H1 (cell line): ENCODE results near the gene EPB41L4A. TPM values are rescaled to one million over a fixed set of nuclear protein-coding genes. Genes with fewer than 3 reads are reported as not detected.

Source experiments
- CTCF ChIA-PET: fragments of 300-600 bp; sonication (Branson Sonifier 250); formaldehyde crosslinking; loops from one replicate; lab custom pipeline; 2021; ENCODE audit not compliant: partially characterized antibody; lab: Charles Lee
- POLR2A ChIA-PET: fragments of 300-600 bp; sonication (Branson Sonifier 250); formaldehyde crosslinking; loops from one replicate; lab custom pipeline; 2021; ENCODE audit warnings: inconsistent platforms; ENCODE audit not compliant: partially characterized antibody; lab: Charles Lee
- DNase-seq, 2 experiments: peaks; one replicate each; pipeline versions ENCODE4 v3.0.0 to v3.0.0-alpha.2; 2010 to 2022; ENCODE audit warnings: low spot score in 2 of 2, low read depth in 1 of 2, mixed read lengths in 1 of 2
- FAIRE-seq: peaks from 2 replicates; lab custom pipeline; 2011; peaks lifted over from hg19 to GRCh38; lab: Jason Lieb, UNC
- H2AFZ ChIP-seq: 2 replicates; pipeline ENCODE4 v1.8.1; 2012; ENCODE audit warnings: low read length, inconsistent platforms
- H2AK5ac ChIP-seq: 2 replicates; pipeline ENCODE4 v1.6.1; 2013; ENCODE audit warnings: low read depth, low read length
- H2BK120ac ChIP-seq: replicated peaks from 2 replicates; pipeline ENCODE3; 2013; ENCODE audit warnings: low read depth, low read length, inconsistent platforms
- H2BK12ac ChIP-seq: 2 replicates; pipeline ENCODE4 v1.6.1; 2013; ENCODE audit warnings: low read depth, low read length
- H2BK15ac ChIP-seq: 2 replicates; pipeline ENCODE4 v1.6.1; 2013; ENCODE audit warnings: low read length
- H2BK20ac ChIP-seq: 2 replicates; pipeline ENCODE4 v1.6.1; 2013; ENCODE audit warnings: low read length
- H2BK5ac ChIP-seq: 2 replicates; pipeline ENCODE4 v1.6.1; 2013; ENCODE audit warnings: low read depth, low read length
- H3K14ac ChIP-seq: 2 replicates; pipeline ENCODE4 v1.6.1; 2013; ENCODE audit warnings: inconsistent platforms; ENCODE audit not compliant: insufficient read length
- H3K18ac ChIP-seq: 2 replicates; pipeline ENCODE4 v1.6.1; 2013; ENCODE audit warnings: low read length; ENCODE audit errors: extremely low read depth
- H3K23ac ChIP-seq: 2 replicates; pipeline ENCODE4 v1.6.1; 2013; ENCODE audit warnings: inconsistent platforms; ENCODE audit not compliant: insufficient read length
- H3K23me2 ChIP-seq: 2 replicates; pipeline ENCODE4 v1.6.1; 2013; ENCODE audit warnings: low read depth, low read length
- H3K27ac ChIP-seq: 2 replicates; pipeline ENCODE4 v1.6.1; 2011; ENCODE audit warnings: low read depth, low read length, inconsistent platforms
- H3K27me3 ChIP-seq, 4 experiments: replicated peaks in 1 of 4; 1 replicate in 1 of 4; 2 replicates in 3 of 4; pipeline versions ENCODE4 v1.6.1 to v1.8.1; 2011 to 2013; ENCODE audit warnings: low read length in 3 of 4, mild to moderate bottlenecking in 3 of 4, inconsistent platforms in 2 of 4, mixed read lengths in 2 of 4, moderate library complexity in 1 of 4; ENCODE audit not compliant: control insufficient read depth in 3 of 4, insufficient read depth in 3 of 4; ENCODE audit errors: extremely low read depth in 1 of 4
- H3K36me3 ChIP-seq, 4 experiments: 2 replicates each; pipeline versions ENCODE4 v1.6.1 to v1.8.1; 2011 to 2013; ENCODE audit warnings: mild to moderate bottlenecking in 4 of 4, low read length in 3 of 4, moderate library complexity in 2 of 4, control low read depth in 1 of 4, inconsistent platforms in 1 of 4; ENCODE audit not compliant: insufficient read depth in 4 of 4, control insufficient read depth in 2 of 4
- H3K4ac ChIP-seq: replicated peaks from 2 replicates; pipeline ENCODE3; 2013; ENCODE audit warnings: low read length, low read depth, mixed read lengths, inconsistent platforms; ENCODE audit not compliant: insufficient read length
- H3K4me1 ChIP-seq, 4 experiments: replicated peaks in 1 of 4; 1 replicate in 1 of 4; 2 replicates in 3 of 4; pipeline versions ENCODE4 v1.6.1 to v1.8.1; 2011 to 2013; ENCODE audit warnings: low read length in 3 of 4, inconsistent platforms in 2 of 4, mixed read lengths in 1 of 4; ENCODE audit not compliant: insufficient read depth in 4 of 4, control insufficient read depth in 3 of 4
- H3K4me2 ChIP-seq, 2 experiments: 2 replicates each; pipeline versions ENCODE4 v1.6.1 to v1.8.1; 2011 to 2013; ENCODE audit warnings: low read depth in 2 of 2, low read length in 2 of 2, control low read depth in 1 of 2, inconsistent platforms in 1 of 2, mild to moderate bottlenecking in 1 of 2; ENCODE audit not compliant: insufficient read depth in 1 of 2
- H3K4me3 ChIP-seq, 4 experiments: fragments of 200-600, 300-600 bp in 1 of 4; sonication (generic), shearing (Covaris generic), sonication (Bioruptor Twin) in 1 of 4; 2 replicates each; pipeline versions ENCODE4 v1.5.1 to v1.8.1; 2011 to 2016; ENCODE audit warnings: low read length in 4 of 4, low read depth in 3 of 4, control low read depth in 2 of 4, inconsistent platforms in 2 of 4, mild to moderate bottlenecking in 2 of 4, mixed read lengths in 1 of 4, moderate library complexity in 1 of 4; ENCODE audit not compliant: insufficient read depth in 2 of 4; ENCODE audit errors: extremely low read depth in 1 of 4
- H3K56ac ChIP-seq: replicated peaks from 2 replicates; pipeline ENCODE3; 2013; ENCODE audit warnings: low read depth, mild to moderate bottlenecking, mixed read lengths, low read length, inconsistent platforms; ENCODE audit not compliant: insufficient read length
- H3K79me1 ChIP-seq: 2 replicates; pipeline ENCODE4 v1.6.1; 2013; ENCODE audit warnings: low read depth, low read length, control low read depth
- H3K79me2 ChIP-seq, 2 experiments: 2 replicates each; pipeline versions ENCODE4 v1.6.1 to v1.8.1; 2012 to 2013; ENCODE audit warnings: low read length in 2 of 2, mild to moderate bottlenecking in 2 of 2, inconsistent platforms in 1 of 2; ENCODE audit not compliant: insufficient read depth in 2 of 2, control insufficient read depth in 1 of 2
- H3K9ac ChIP-seq, 4 experiments: replicated peaks in 1 of 4; 1 replicate in 1 of 4; 2 replicates in 3 of 4; pipeline versions ENCODE4 v1.6.1 to v1.8.1; 2011 to 2013; ENCODE audit warnings: low read depth in 3 of 4, low read length in 3 of 4, control low read depth in 2 of 4, mild to moderate bottlenecking in 2 of 4, moderate library complexity in 2 of 4, inconsistent platforms in 1 of 4; ENCODE audit errors: extremely low read depth in 1 of 4
- H3K9me3 ChIP-seq, 2 experiments: 2 replicates each; pipeline versions ENCODE4 v1.6.1 to v1.8.1; 2012 to 2013; ENCODE audit warnings: mild to moderate bottlenecking in 2 of 2, moderate library complexity in 2 of 2, control low read depth in 1 of 2, inconsistent platforms in 1 of 2, low read depth in 1 of 2, low read length in 1 of 2, mixed read lengths in 1 of 2; ENCODE audit not compliant: insufficient read depth in 2 of 2
- H4K20me1 ChIP-seq, 2 experiments: replicated peaks in 1 of 2; 2 replicates each; pipeline versions ENCODE3 to v1.8.1; 2011 to 2013; ENCODE audit warnings: inconsistent platforms in 2 of 2, low read length in 2 of 2, mild to moderate bottlenecking in 1 of 2; ENCODE audit not compliant: insufficient read depth in 2 of 2, control insufficient read depth in 1 of 2
- H4K5ac ChIP-seq: 2 replicates; pipeline ENCODE4 v1.6.1; 2013; ENCODE audit warnings: low read length, low read depth, mixed read lengths, inconsistent platforms; ENCODE audit not compliant: insufficient read length
- H4K8ac ChIP-seq: 2 replicates; pipeline ENCODE4 v1.8.0; 2013; ENCODE audit warnings: mild to moderate bottlenecking, moderate library complexity, low read length, inconsistent platforms; ENCODE audit not compliant: insufficient read depth; ENCODE audit errors: extremely low read depth
- H4K91ac ChIP-seq: replicated peaks from 2 replicates; pipeline ENCODE3; 2013; ENCODE audit warnings: low read length, mixed read lengths, inconsistent platforms; ENCODE audit not compliant: insufficient read length
- CBX8 ChIP-seq: fragments of 300-800, 300-1000 bp; sonication (generic); IDR thresholded peaks from 2 replicates; pipeline ENCODE4 v1.7.1; 2016; ENCODE audit warnings: low read depth, low read length, borderline replicate concordance
- JUND ChIP-seq: IDR thresholded peaks from 2 replicates; pipeline ENCODE4 v1.6.1; 2011; ENCODE audit warnings: mild to moderate bottlenecking, improper control_type of control experiment, low read length
- KDM1A ChIP-seq: fragments of 200-600, 300-600 bp; sonication (generic); IDR thresholded peaks from 2 replicates; pipeline ENCODE4 v1.7.1; 2016; ENCODE audit warnings: mild to moderate bottlenecking, low read length, borderline replicate concordance
- KDM4A ChIP-seq: IDR thresholded peaks from one replicate; pipeline ENCODE4 v1.7.1; 2012; ENCODE audit warnings: low read depth, mild to moderate bottlenecking, moderate library complexity, low read length, inconsistent platforms; ENCODE audit not compliant: severe bottlenecking
- MAFK ChIP-seq: IDR thresholded peaks from 2 replicates; pipeline ENCODE4 v1.6.1; 2012; ENCODE audit warnings: low read depth, mild to moderate bottlenecking, improper control_type of control experiment, low read length
- NANOG ChIP-seq: IDR thresholded peaks from 2 replicates; pipeline ENCODE4 v1.6.1; 2011; ENCODE audit warnings: low read length, low read depth, mild to moderate bottlenecking, inconsistent platforms; ENCODE audit not compliant: insufficient read depth, poor library complexity, severe bottlenecking
- SIN3A ChIP-seq, 2 experiments: IDR thresholded peaks in 1 of 2; conservative IDR thresholded peaks in 1 of 2; 2 replicates each; pipeline ENCODE4 v1.6.1; 2011 to 2012; ENCODE audit warnings: low read length in 2 of 2, improper control_type of control experiment in 1 of 2, low read depth in 1 of 2, mild to moderate bottlenecking in 1 of 2
- SUZ12 ChIP-seq: fragments of 200-600 bp; sonication (generic); IDR thresholded peaks from 2 replicates; pipeline ENCODE4 v1.6.1; 2012; ENCODE audit warnings: mild to moderate bottlenecking, inconsistent platforms, low read length, moderate library complexity, mixed read lengths
- YY1 ChIP-seq: IDR thresholded peaks from 2 replicates; pipeline ENCODE4 v1.6.1; 2011; ENCODE audit warnings: low read depth, mild to moderate bottlenecking, low read length
- WGBS, 2 experiments: shearing (Covaris generic) in 1 of 2; methylation state at CpG; one replicate each; pipeline versions ENCODE4 v1.1.6 to v1.1.7; 2013 to 2015; ENCODE audit warnings: low lambda C conversion rate in 2 of 2, mixed read lengths in 2 of 2, inconsistent platforms in 1 of 2, low coverage in 1 of 2, missing lambda C conversion rate in 1 of 2; ENCODE audit not compliant: insufficient replicate concordance in 2 of 2, insufficient coverage in 1 of 2, insufficient read length in 1 of 2; ENCODE audit errors: extremely low coverage in 1 of 2, missing lambda C conversion rate in 1 of 2; 5-methylcytosine and 5-hydroxymethylcytosine counted together
- polyA plus RNA-seq, 7 experiments: library from polyadenylated mRNA; depleted of rRNA in 3 of 7; stranded (reverse) in 5 of 7; unstranded in 2 of 7; fragments of >200 nt in 5 of 7; fragments of 200-250 nt in 2 of 7; gene quantifications; 1 replicate in 5 of 7; 2 replicates in 1 of 7; 4 replicates in 1 of 7; pipeline versions ENCODE4 v1.2.1 to v1.2.3, GENCODE V29; 2011 to 2013; ENCODE audit warnings: missing spikeins in 2 of 7, mixed read lengths in 2 of 7
- total RNA-seq: library from RNA; stranded (reverse); fragmentation: NEBNext Ultra II Directional; extraction: Animal tissue kit (Norgen Biotek cat#: 25700); gene quantifications from 2 replicates; pipeline ENCODE4 v1.2.1, GENCODE V29; 2021
- TF ChIP-seq, protein P1 (sequence below): IDR thresholded peaks from 2 replicates; pipeline ENCODE4 v1.6.1; 2012; ENCODE audit warnings: inconsistent platforms
- TF ChIP-seq, protein P2 (sequence below), 3 experiments: IDR thresholded peaks; 1 replicate in 2 of 3; 2 replicates in 1 of 3; pipeline versions ENCODE4 v1.5.1 to v1.6.1; 2011; ENCODE audit warnings: low read length in 3 of 3, mild to moderate bottlenecking in 3 of 3, inconsistent platforms in 2 of 3, low read depth in 1 of 3, moderate library complexity in 1 of 3; ENCODE audit not compliant: insufficient read depth in 1 of 3; ENCODE audit errors: control extremely low read depth in 1 of 3

The EPB41L4A gene
- total and polyA plus RNA-seq, 2 of the 8 experiments (the other 6 are each of a cell fraction or from before 2014, with no cell fraction given): 1.6 to 4.6 TPM

DNA sequence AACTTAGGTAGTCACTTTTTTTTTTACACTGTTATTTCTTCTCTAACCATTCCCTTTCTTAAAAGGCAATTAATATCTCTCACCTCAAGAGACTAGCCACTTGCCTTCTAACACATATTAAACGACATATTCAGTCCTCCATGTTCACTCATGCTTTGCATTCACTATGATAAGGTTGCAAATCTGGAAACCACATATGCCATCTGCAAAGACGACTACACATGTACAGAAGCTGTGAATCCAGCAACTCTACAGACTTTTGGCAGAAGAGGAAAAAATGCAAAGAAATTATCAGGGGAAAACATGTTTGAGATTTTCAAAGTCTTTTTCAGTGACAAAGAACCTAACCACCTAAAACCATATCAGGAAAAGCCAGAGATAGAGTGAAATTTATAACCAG lies 112.1 kb downstream of the EPB41L4A start:
- H3K79me1 ChIP-seq: no peaks in the 10 kb centered on the region
- no peak overlapping the region for H2BK120ac ChIP-seq
- H3K4me3 ChIP-seq: no peak overlapping the region
- DNase-seq (no peak), FAIRE-seq (no peak)
- H3K9me3 ChIP-seq: no peaks in the 10 kb centered on the region
- ChIA-PET CTCF (interaction anchor here (2.4 kb wide), 1 partner anchor 13 kb away, joined by 9 read pairs; no protein-coding TSS in a partner anchor), POLR2A (no interaction called here)
- H3K23me2 ChIP-seq: no peaks in the 10 kb centered on the region
- H3K27me3 ChIP-seq: no peaks in the 10 kb centered on the region
- H3K23ac ChIP-seq: no peak overlapping the region
- no peak overlapping the region for H4K91ac ChIP-seq
- no peak overlapping the region for H2BK12ac ChIP-seq
- no peak overlapping the region for H2BK15ac ChIP-seq
- H3K18ac ChIP-seq: no peak overlapping the region
- H4K8ac ChIP-seq: no peak overlapping the region
- no peaks in the 10 kb centered on the region for H3K36me3 ChIP-seq
- no peaks in the 10 kb centered on the region for H3K4me1 ChIP-seq
- H3K9ac ChIP-seq: no peak overlapping the region
- no peak overlapping the region for H2AFZ ChIP-seq
- WGBS, 2 experiments: 75% methylated on average over 2 of the region's 2 CpGs; no CpG with 5 or more reads in 1 of the 2 experiments
- H3K27ac ChIP-seq: no peak overlapping the region
- H4K20me1 ChIP-seq: no peaks in the 10 kb centered on the region
- H2AK5ac ChIP-seq: no peak overlapping the region
- H3K14ac ChIP-seq: no peak overlapping the region
- no peak overlapping the region for H3K4me2 ChIP-seq
- H2BK5ac ChIP-seq: no peak overlapping the region
- no peak overlapping the region for H4K5ac ChIP-seq
- H3K56ac ChIP-seq: no peak overlapping the region
- H3K4ac ChIP-seq: no peak overlapping the region
- no peaks in the 10 kb centered on the region for H3K79me2 ChIP-seq
- H2BK20ac ChIP-seq: no peak overlapping the region
- TF ChIP-seq, protein P1, sequence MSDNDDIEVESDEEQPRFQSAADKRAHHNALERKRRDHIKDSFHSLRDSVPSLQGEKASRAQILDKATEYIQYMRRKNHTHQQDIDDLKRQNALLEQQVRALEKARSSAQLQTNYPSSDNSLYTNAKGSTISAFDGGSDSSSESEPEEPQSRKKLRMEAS: no peak
- TF ChIP-seq MAFK (no peak), JUND (no peak), NANOG (no peak), SIN3A (conservative IDR thresholded peaks at IDR 0.05 in 1 of 2, IDR thresholded peaks at IDR 0.05 in 1 of 2; ENCODE audit: low read depth in 1 of 2, low read length in 2 of 2) (no peak), YY1 (no peak), CBX8 (no peak), KDM1A (no peak), SUZ12 (no peak), KDM4A (no peak)
- TF ChIP-seq, protein P2, sequence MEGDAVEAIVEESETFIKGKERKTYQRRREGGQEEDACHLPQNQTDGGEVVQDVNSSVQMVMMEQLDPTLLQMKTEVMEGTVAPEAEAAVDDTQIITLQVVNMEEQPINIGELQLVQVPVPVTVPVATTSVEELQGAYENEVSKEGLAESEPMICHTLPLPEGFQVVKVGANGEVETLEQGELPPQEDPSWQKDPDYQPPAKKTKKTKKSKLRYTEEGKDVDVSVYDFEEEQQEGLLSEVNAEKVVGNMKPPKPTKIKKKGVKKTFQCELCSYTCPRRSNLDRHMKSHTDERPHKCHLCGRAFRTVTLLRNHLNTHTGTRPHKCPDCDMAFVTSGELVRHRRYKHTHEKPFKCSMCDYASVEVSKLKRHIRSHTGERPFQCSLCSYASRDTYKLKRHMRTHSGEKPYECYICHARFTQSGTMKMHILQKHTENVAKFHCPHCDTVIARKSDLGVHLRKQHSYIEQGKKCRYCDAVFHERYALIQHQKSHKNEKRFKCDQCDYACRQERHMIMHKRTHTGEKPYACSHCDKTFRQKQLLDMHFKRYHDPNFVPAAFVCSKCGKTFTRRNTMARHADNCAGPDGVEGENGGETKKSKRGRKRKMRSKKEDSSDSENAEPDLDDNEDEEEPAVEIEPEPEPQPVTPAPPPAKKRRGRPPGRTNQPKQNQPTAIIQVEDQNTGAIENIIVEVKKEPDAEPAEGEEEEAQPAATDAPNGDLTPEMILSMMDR (IDR thresholded peaks at IDR 0.05; ENCODE audit: control extremely low read depth in 1 of 3, insufficient read depth in 1 of 3, low read depth in 1 of 3, low read length in 3 of 3): no peak
